HL-60 (cell line): ENCODE results near the gene TRAT1.

ENCODE experiments used
- DNase-seq, 2 experiments: peaks; one replicate each; pipeline ENCODE4 v3.0.0-alpha.2; 2010 to 2020; ENCODE audit warnings: low read depth in 1 of 2, low spot score in 1 of 2
- H3K27ac ChIP-seq: fragments of 250-450 bp; sonication (Bioruptor Pico); replicated peaks from 2 replicates; pipeline ENCODE4 v1.5.1; 2020; ENCODE audit warnings: mild to moderate bottlenecking, moderate library complexity
- H3K27me3 ChIP-seq: fragments of 250-450 bp; sonication (Bioruptor Pico); 2 replicates; pipeline ENCODE4 v1.5.1; 2021; ENCODE audit warnings: mild to moderate bottlenecking, moderate library complexity; ENCODE audit not compliant: insufficient read depth, poor library complexity, severe bottlenecking
- H3K4me3 ChIP-seq: replicated peaks from 2 replicates; pipeline ENCODE4 v1.5.1; 2011; ENCODE audit warnings: mild to moderate bottlenecking, control low read depth, low read length; ENCODE audit not compliant: insufficient read depth
- CTCF ChIP-seq: IDR thresholded peaks from one replicate; pipeline ENCODE4 v1.5.1; 2011; ENCODE audit warnings: low read length, control low read depth, inconsistent platforms; ENCODE audit not compliant: insufficient read depth
- GABPA ChIP-seq: IDR thresholded peaks from 2 replicates; pipeline ENCODE4 v1.6.1; 2012; ENCODE audit warnings: low read depth
- POLR2AphosphoS5 ChIP-seq: IDR thresholded peaks from 2 replicates; pipeline ENCODE4 v1.6.1; 2012; ENCODE audit warnings: low read depth
- REST ChIP-seq: IDR thresholded peaks from 2 replicates; pipeline ENCODE4 v1.6.1; 2012; ENCODE audit warnings: low read depth; ENCODE audit not compliant: insufficient replicate concordance
- SPI1 ChIP-seq: IDR thresholded peaks from 2 replicates; pipeline ENCODE4 v1.6.1; 2012; ENCODE audit warnings: low read depth, mild to moderate bottlenecking, borderline replicate concordance

The TRAT1 gene

GRCh38 chr3:108897883-108898282 is 75.3 kb downstream of the TRAT1 start:
- DNase-seq = no peak
- Histone ChIP-seq H3K4me3 (no peak overlapping the region), H3K27ac (no peak overlapping the region), H3K27me3 (no peaks in the 10 kb centered on the region)
- TF ChIP-seq SPI1 = no peak
- no peak for TF ChIP-seq REST
- no peak for TF ChIP-seq POLR2AphosphoS5
- no peak for TF ChIP-seq CTCF
- no peak for TF ChIP-seq GABPA

DNA sequence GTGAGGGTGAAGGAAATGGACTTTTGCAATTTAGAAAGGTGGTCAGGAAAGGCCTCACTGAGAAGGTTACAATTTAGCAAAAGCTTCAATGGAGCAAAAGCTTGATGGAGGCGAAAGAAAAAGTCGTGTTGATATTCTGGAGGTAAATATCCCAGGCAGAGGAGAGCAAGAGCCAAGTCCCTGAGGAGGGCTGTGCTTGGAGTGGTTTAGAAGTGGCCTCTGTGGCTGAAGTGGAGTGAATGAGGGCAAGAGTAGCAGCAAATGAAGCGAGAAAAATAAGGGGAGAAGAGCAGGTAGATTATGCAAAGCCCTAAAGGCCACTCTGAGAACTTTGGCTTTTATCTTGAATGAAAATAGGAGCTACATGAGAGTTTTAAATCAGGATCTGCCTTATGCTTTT is 76.9 kb downstream of the TRAT1 start:
- H3K27ac ChIP-seq = no peak overlapping the region
- DNase-seq = no peak
- no peaks in the 10 kb centered on the region for H3K27me3 ChIP-seq
- TF ChIP-seq GABPA (no peak), SPI1 (no peak), REST (no peak), POLR2AphosphoS5 (no peak), CTCF (no peak)
- no peak overlapping the region for H3K4me3 ChIP-seq
